Epidermal melanocyte (primary cell): ENCODE measurements around the gene AMZ1.
"Not testable (repeated sequence)": the region's sequence is repeated elsewhere in the genome, so short reads cannot be mapped to it uniquely, and the experiment has no call there.

ENCODE experiments used
- DNase-seq: peaks from one replicate; pipeline ENCODE4 v3.0.0; 2011; ENCODE audit warnings: low spot score; ENCODE audit not compliant: insufficient read length

AMZ1 gene

GRCh38 chr7:2711895-2712675 is 24.1 kb downstream of the AMZ1 start:
- no peak for DNase-seq

- DNase-seq: no peak
Observed at GRCh38 chr7:2713370-2713769, 25.4 kb downstream of the AMZ1 start.

GRCh38 chr7:2713978-2714377 is 26.0 kb downstream of the AMZ1 start:
- DNase-seq: no peak

DNA sequence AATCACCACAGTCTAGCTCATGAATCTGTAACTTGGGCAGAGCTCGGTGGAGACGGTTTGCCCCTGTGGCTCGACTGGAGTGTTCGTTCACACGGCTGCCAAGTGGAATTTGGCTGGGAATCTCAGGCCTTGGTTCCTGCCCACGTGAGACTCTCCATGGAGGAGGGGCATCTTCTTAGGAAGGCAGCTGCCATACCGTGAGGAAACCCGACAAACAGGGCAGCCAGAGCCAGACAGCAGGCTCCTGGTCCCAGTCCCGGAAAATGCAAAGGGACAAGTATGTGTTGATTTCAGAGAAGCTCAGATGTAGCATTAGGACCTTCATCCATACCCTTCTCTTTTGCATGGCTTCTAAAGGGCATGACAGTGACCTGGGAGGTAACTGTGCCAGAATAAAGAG is 26.6 kb downstream of the AMZ1 start:
- no peak for DNase-seq

DNA sequence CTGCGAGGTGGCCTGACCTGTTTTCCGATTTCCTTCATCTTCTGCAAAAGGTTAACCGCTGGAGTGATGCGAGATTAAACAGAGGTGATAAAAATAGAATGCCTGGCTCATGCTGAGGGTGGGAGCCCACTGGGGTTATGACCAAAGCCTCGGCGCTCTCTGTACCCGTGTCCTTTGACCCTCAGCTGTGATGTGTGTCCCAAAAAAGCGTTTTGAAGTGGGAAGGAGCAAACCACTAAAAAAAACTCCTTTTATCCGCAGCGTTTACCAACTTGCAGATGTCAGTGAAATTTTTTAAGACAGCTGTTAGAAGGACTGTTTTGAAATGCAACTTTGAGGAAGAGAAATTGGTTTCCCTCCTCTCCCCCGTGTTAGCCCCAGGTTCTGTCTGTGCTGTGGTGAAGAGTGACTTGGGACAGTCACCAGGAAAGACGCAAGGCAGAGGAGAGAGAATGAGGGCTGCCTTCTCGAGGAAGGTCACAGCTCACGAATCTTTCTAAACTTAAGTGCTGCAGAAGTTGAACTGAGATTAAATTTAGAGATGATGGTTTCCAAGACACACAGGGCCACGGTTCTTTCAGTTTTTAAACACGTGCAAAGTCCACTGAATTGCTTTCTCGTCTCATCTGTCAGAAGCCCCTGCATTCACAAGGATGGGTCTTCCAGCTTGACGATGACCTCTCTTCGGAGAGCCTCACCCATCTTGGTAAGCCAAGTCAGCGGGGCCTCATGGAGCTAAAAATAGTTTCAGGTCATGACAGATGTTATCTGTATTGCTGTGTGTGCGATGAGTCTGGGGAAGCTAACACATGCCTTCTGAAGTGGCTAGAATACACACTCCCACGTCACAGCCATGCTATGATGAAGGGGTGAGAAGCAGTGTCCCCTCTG is 27.6 kb downstream of the AMZ1 start:
- no peak for DNase-seq

- DNase-seq: no peak
Observed at GRCh38 chr7:2716488-2716887, 28.5 kb downstream of the AMZ1 start.

- DNase-seq: no peak
Observed at GRCh38 chr7:2716906-2717292, 28.9 kb downstream of the AMZ1 start.

DNA sequence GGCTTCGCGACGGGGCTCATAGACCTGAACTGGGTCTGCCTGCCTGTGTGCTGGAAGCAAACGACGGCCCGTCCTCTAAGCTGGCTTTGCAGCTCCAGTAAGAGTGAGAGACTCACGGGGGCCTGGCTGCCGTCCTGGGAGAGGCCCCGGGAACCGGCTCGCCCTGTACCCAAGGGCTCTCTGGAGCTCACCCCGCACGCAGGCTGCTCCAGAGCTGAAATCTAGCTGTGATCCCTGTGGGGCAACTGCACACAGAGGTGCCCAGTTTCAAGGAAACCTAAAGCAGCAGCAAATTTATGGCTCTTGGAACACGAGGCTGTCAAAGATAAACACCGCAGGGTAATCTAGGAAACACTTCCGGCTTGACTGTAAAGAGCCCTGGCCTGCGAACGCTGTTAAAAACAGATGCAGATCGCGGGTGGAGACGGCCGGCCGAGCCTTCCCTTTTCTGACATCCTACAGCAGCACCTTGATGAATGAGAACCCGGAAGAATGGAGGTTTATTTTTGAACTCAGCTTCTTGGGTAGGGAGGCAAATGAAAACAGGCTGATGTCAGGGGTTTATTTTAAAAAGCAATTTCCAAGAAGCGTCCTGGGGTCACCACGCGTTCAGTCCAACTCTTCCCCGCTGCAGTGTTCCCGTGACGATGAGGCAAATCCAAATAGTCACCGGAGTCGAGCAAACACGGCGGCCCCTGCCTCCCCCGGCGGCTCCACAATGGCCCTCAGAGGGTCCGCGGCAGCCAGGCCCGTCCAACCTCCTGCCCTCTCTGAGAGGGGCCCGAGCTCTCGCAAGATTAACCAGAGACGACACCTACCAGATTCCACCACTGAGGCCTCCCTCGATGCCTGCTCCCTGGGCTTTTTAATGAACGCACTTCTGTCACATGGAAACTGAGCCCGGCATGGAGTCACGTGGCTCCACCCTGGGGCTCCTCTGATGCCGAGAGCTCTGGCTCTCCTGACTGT is 29.6 kb downstream of the AMZ1 start:
- peak; percentile 60 for DNase-seq

DNA sequence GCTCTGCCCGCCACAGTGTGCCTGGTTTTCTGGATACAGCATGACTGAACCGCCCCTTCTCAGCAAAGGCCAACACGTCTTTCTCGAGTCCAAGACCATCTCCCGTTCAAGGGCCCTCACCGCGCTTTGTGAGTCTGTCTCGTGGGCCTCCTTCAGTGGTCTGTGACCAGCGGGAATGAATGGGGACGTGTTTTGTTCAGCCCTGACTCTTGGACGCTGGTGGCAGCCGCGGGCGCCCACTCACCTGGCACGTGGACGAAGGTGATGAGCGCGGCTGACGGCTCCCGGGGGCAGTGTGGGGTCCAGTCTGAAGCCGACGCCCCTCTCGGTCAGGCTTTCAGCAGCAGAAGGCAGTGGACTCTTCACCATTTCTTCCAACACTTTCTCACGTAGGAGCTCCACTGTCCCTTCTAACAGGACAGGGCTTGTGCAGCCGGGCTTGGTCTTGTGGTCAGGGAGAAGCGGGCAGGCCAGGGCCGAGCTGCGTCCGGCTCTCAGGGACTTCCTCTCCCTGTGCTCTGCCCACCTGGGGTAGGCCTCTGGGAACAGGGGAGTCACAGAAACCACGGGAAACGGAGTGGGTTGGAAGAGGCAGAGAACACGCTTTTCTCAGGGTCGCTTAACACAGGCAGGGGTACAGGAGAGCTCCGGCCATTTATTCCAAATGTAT is 30.4 kb downstream of the AMZ1 start:
- no peak for DNase-seq

DNA sequence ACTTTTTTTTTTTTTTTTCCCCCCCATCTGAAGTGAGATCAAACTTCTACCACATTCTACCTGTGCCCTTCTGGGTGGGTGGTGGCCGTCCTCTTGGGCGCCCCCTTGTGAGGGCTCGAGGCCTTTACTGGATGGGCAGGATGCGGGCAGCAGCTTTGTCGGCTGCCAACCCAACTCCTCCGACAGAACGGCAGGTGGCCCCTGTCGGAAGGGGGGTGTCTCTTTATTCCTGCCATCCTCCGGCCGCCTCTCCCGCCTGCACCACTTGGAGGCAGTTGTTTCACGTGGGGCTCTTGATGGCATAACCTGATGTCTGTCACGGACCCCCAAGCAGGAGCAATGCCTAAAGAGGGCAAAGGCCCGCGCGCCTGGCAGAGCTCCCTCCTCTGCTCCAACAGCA is 31.0 kb downstream of the AMZ1 start:
- no peak for DNase-seq

DNA sequence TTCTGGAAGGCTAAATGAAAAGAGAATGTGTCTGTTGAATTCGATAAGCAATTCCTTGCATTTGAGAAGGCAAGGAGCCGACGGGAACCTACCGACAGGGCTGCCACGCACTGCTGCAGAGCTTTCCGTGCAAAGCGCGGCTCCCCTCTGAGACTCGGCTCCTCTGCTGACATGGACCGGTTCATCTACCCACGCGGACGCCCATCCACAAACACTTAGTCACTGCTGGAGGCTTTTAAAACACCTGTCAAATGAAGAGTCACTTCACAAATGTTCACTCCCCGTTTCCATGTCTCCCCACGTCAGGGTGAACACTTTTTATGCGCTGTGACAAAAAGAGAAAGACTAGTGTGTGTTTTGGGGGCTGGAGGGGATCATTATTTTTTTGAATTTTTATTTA is 32.0 kb downstream of the AMZ1 start:
- no peak for DNase-seq

DNA sequence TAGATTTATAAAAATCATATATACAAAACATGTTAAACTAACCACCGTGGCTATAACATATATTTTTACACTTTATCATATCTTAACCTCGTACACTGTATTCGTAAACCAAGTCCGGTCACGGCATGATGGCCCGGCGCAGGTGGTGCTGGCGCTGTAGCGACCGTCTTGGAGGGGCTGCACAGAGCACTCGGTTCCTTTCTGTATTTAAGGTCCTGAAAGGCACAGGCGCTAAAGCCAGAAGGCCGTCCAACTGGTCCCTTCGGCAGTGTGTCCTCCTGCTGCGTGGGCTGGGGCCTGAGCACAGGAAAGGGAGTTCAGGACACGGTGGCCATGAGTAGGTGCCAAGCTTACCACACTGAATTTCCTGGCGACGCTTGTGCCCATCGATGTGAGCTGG is 33.8 kb downstream of the AMZ1 start:
- no peak for DNase-seq

DNA sequence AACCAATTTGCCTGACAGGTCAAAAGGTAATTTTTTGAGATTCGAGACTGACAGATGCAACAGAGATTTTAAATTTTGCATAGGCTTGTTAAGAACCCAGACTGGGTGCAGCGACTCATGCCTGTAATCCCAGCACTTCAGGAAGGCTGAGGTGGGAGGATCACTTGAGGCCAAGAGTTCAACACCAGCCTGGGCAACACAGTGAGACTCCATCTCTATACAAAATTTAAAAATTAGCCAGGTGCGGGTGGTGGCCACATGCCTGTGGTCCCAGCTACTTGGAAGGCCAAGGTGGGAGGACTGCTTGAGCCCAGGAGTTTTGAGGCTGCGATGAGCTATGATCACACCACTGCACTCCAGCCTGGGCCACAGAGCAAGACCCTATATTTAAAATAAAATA is 34.6 kb downstream of the AMZ1 start:
- no peak for DNase-seq

DNA sequence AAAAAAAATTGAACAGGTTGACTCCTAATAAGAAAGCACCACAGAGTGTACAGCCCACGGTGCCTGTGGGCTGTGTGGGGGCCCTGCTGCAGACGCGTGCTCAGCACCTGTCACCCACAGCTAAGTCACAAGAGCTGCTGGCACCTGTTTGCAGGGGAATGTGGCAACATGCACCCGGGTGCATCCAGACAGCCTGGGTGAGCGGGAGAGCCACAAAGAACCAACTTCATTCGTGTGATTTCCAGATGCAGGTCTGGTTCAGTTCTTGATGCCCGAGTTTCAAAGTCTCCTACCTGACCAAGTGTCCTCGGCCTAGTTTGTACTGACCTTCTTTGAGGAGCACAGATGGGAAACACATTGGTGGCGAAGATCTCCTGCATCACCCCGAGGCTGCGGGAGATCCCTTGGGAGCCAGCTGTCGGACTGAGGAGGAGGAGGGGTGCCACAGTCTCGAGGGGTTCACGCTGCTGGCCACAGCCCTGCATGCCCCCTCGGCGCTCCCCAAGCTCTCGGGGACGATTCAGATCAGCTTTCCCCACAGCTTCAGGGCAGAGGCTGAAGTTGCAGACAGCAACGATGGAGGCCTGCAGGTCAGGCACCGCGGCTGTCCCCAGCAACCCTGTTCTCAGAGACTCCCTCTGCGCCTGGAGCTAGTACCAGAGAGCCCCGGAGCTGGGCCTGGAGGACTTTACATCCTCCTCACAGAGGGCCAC is 35.3 kb downstream of the AMZ1 start:
- DNase-seq: no peak

GRCh38 chr7:2724036-2724435 is 36.0 kb downstream of the AMZ1 start:
- DNase-seq: not testable (repeated sequence)

GRCh38 chr7:2724453-2725177 is 36.6 kb downstream of the AMZ1 start:
- DNase-seq: no peak

DNA sequence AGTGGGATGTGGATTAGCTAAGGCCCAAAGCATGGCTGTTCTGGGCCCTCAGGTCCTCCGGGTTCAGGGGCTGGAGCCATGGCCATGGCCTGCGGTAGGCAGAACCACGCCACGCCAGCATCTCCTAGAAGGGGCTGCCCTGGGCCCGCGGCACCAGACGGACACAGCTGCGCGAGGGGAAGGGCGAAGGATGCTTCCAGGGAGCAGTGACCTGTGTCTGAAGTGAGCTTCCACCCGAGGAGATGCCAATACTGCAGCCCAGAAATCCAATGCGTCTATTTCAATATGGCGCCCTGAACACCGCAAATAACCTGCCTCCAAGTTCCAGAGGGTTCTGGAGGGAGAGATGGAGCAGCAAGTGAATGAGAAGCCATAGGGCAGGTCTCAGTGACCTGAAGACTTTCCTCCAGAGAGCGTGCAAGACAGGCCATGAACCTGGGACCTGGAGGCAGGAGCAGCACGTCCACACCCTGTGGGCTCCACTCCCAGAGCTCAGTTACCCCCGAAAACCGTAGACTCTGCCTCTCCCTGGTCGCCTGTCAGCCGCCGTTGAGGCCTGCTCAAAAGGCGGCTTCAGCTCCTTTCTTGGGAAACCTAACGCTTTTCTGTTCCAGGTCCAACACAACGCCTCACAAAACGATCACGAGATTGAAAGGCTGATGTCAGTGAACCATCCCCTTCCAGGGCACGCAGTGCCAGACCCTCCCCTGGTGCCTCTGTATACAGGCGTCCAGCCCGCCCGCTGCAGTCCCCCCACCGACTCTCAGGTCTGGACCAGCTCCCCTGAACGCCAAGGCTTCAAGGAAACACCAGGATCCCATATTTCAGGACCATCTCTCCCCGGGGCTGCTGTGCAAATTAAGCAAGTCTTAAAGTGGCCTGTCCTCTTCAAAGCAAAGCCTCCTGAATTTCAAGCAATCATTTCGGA is 37.4 kb downstream of the AMZ1 start:
- DNase-seq: no peak

DNA sequence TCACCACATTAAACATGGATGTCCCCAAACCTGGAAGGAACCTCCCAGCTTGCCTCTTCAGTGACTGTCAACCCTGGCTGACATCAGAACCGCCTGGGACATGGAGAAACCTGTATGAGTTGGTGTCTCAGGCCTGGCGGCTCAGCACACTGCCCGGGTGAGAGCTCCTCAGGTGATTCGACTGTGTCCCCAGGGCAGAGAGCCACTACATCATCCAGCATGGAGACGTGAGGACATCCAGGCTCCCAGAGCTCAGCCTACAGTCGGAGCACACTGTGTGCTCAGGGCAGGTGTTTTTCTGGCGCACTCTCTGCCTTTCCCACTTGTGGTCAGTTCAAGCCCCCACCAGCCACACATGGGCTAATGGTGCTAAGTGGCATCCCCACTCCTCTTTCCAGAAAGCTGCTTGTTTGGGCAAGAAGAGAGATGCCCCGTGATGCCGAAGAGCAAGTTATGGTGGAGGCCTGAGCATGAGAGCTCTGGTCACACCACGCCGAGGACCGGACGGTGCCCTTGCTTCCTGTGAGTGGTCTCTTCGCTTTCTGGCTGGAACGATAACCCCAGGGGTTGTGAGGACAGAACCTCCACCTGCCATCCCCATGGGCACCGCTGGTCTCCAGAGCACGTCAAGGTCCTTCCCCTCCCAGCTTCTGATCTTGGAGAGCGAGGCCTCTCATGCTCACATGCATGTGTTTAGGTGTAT is 38.5 kb downstream of the AMZ1 start:
- DNase-seq: no peak
